ENCODE measurements around the gene SHB. TPM values are rescaled to one million over a fixed set of nuclear protein-coding genes. Genes with fewer than 3 reads are reported as not detected.

The SHB gene
- total RNA-seq, 1 donor from 2014 or later = 39.0 TPM

DNA sequence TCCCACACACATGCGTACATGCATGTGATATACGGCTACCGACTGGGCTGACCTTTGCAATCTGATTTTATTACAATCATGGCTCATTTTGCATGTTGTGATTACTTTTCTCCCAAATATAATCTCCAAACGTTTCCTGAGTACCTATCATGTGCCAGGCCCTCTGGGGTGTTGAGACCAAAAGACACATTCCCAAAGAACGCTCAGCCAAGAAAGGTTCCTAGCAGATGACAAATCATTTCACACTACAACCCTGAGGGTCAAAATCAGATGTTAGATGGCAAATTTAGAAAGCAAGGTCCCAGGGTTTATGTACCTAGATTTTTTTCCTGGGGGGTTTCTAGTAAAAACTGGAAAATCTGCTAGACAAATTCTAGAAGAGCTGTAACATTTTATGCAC, 132.7 kb downstream of the SHB start:
- intact Hi-C loops (cut with DNase I) = loop anchor here (2.0 to 5.0 kb wide), 2 partner anchors 48 to 126 kb away; no protein-coding TSS in a partner anchor
- DNase-seq (ENCODE audit: low spot score) = no peak

DNA sequence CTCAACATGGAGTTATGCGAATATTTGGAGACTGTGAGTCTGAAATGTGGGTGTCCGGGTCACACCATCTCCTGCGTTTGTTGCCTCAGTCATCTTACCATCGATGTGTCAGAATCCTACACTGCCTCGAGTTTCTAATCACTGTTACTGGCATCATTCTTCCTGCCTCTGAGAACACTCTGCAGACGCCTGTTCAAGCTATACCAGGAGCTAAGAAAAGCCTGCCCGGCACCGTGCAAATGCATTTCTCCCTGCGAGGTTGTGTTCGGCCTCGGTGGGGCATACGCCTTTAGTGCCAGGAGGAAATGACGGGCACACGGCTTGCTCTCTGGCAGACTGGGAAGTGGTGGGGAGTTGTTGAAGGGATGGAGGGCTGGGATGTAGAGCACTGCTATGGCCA, 133.9 kb downstream of the SHB start:
- no peak for DNase-seq (ENCODE audit: low spot score)
- intact Hi-C loops (cut with DNase I) = loop anchor here (5.0 kb wide), 1 partner anchor 127 kb away; no protein-coding TSS in a partner anchor

DNA sequence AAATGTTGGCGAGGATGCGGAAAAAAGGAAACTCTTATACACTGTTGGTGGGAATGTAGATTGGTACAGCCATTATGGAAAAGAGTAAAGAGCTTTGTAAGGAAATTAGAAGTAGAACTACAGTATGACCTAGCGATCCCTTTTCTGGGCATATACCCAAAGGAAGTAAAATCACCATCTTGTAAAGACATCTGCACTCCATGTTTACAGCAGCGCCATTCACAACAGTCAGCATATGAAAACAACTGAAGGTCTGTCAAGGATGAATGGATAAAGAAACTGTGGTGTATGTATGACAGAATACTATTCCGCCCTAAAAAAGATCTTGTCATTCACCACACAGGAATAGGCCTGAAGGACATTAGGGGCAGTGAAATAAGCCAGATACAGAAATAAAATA, 137.4 kb downstream of the SHB start:
- no peak for DNase-seq (ENCODE audit: low spot score)
- intact Hi-C loops (cut with DNase I) = no loop called here

DNA sequence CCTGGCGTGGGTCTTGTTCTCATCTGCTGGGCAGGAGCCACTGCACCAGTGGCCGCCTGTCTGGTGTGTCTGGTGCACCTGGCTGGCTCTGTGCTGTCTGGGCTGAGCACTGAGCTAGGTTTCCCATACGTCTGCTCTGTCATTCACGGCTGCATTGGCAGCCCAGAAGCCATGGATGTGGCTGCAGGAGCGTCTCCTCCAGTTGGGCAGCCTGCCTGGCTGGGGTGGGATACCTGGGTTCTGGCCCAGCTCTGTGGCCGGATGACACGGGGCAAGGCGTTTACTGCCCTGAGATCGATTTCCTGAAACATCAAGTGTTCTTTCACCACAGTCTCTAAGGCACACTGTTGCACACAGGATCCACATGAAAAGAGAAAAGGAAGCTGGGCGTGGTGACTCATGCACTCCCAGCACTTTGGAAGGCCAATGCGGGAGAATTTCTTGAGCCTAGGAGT, 139.6 kb downstream of the SHB start:
- intact Hi-C loops (cut with DNase I) = no loop called here
- DNase-seq (ENCODE audit: low spot score) = no peak

DNA sequence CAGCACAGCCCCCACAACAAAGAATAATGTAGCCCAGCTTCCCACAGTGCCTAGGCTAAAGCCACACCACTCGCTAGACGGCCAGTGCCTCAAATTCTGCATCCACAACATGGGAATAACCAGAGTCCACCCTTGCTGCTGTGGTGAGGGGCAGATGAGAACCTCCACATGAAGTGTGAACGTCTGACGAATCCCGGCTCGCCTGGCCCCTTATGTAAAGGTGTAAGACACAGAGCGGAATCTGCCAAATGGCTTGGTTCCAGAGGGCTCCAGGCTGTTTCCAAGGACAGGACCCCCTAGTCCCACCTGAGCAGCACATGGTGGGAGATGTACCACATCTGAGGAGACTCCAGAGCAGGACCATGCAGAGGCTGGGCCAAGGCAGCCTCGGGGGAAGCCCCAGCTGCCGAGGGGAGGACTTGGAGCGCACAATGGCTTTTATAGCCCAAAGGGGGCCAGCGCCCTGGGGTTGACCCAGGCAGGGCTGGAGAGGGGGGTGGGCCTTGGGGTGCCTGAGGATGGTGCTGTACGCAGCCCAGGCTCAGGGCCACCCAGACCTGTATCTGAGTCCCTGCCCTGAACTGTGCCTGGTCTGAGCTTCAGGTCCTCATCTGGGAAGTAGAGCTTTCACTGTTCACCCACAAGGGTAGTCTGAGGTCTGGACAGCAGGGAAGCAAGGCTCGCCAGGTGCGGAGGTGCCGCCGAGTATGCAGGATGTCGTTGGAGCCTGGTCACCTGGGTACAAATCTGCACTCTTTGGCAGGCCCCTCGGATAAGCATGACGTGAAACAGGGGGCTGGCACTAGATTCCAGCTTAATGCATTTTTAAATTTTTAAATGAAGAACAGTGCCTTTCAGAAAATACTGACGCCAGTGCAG, 140.2 kb downstream of the SHB start:
- intact Hi-C loops (cut with DNase I) = no loop called here
- no peak for DNase-seq (ENCODE audit: low spot score)

DNA sequence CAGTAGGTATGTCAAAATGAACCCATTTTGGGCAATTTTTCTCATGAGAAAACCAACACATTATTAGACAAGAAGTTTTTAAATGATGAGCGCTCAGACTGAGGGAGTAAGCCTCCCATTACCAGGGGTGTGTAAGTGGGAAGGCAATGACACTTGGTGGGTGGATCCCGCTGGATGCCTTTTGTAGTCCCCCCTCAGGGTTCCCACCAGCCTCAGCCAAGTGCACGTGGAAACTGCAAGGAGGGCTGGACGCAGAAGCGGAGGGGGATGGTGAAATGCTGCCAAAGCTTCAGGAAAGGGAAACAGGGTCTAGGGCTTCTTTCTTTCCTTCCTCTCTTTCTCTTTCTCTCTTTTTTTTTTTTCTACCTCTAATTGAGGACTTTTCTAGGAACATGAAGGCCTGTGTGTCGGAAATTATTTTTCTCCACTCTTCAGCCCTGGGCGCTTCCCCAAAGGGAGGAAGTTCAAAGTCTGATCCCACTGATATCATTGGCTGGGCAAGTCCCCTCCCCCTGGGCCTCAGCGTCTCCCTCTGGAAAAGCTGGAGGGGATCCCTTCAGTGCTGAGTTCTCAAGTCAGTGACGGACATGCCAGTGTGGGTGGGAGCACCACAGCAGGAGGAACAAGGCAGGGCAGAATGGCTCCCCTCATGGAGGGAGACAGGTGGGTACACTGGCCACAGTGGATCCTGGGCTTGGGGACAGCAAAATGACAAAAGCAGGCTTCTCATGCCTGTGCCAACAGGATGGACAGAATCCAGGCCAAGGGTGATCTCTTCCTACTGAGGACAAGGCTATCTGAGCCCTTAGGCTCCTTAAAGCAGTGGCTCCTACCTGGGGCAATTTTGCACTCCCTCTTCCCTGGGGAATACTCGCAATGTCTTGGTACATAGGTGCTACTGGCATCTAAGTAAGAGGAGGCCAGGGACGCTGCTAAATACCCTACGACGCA, 141.2 kb downstream of the SHB start:
- no peak for DNase-seq (ENCODE audit: low spot score)
- intact Hi-C loops (cut with DNase I) = no loop called here

DNA sequence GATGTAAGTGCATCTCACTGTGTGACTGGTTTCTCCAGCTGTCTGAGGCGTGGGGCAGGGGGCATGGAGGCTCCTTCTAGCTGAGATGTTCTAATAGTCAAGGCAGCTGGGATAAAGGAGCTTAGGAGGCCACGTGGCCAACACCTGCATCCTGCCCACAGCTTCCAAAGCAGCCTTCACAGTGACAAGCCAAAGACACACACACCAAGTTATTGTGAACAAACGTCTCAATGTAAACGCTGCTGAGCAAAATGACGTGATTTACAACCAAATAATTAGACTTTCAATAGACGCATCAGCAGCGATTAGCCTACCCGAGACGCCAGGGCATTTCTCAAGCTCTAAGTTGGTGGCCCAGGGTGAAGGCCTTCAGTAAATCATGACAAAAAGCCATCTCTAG, 141.9 kb downstream of the SHB start:
- intact Hi-C loops (cut with DNase I) = no loop called here
- no peak for DNase-seq (ENCODE audit: low spot score)

DNA sequence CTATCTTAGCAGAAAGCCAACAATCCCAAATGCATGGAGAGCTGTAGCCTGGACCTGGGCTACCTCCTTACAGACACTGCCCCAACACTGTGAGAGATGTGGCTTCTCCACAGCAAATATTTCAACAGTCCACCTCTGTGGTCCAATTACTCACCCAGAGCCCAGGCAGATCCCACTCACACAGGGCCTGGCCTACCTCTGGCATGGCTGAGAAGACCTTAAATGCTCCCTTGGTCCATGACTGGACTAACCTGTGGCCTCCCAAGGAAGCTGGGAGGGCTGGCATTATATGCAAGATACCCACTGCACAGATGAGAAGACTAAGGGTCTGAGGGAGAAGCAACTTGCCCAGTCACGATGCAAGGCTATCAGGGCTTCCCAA, 142.3 kb downstream of the SHB start:
- DNase-seq (ENCODE audit: low spot score) = no peak
- intact Hi-C loops (cut with DNase I) = no loop called here

DNA sequence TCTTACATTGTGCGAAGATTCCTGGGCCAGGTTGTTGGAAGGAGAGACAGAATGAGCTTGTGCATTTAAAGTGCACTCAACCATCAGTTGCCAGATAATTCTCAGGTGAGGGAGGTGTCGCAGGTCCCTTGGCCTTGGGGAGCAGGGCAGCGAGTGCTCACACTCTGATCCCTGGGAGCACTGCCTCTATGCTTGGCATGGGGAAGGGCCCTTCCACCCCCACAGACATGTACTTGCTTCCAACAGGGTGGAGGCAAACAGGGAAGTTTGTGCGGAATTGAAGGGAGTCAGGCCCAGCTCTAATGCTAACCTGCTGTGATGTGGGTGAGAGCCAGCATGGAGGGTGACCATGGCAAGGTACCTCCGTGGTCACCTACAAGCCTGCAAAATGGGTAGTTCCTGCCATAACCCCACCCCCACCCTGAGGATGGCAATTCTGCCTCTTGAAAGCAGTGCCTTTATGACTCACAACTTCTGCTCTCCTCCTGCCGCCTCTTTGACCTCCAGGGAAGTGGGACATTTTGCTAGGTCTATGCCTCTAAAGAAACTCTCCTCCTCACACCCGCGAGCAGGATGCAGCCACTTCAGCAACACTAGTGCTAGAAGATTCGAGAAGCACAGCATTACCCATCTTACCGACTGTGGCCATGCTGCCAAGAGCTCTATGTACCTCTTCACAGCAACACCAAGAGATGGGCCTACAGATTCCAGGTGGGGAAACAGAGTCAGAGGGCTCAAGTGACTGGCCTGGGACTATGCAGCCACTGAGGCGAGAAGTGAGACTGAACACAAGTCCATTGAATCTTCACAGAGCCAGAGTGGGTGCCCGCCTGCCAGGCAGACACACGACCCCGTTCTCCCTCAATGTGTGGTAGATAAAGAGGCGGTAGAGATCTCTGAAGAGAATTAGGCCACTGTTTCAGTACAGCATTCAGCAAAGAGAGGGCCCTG, 143.0 kb downstream of the SHB start:
- intact Hi-C loops (cut with DNase I) = no loop called here
- DNase-seq (ENCODE audit: low spot score) = no peak

DNA sequence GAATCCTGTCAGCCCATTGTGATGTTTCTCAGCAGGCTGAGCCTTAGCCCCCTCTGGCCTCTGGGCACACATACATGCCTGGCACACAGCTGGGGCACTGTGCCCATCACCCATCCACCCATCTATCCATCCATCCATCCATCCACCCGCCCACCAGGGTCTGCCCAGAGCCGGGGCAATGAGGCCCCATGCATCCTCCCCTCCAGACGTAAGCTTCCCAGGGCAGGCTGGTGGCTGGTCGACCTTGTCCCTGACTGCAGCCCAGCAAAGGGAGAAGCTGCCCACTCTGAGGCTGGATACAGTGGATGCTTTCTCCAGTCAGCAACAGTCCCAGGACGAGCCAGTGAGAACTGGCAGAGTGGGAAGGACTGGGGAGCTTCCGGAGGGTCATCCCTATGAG, 144.0 kb downstream of the SHB start:
- intact Hi-C loops (cut with DNase I) = no loop called here
- no peak for DNase-seq (ENCODE audit: low spot score)

DNA sequence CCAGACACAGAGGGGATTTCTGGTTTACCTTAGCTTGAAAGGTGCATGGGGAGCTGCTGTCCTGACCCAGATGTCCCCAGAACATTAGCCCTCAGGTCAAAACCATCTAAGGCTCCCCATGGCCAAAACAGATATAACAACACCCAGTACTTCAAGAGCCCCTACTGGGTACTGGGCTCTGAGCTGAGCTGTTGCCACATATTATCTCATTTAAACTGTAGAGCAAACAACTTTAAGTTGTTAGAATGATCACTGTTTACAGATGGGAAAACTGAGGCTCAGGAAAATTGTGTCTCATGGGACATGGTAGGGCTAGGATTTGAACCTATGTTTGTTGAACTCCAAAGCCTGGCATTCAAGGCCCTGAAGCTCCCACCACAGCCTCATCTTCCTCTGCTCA, 144.5 kb downstream of the SHB start:
- intact Hi-C loops (cut with DNase I) = loop anchor here (5.0 kb wide), 1 partner anchor 83 kb away; no protein-coding TSS in a partner anchor
- no peak for DNase-seq (ENCODE audit: low spot score)

DNA sequence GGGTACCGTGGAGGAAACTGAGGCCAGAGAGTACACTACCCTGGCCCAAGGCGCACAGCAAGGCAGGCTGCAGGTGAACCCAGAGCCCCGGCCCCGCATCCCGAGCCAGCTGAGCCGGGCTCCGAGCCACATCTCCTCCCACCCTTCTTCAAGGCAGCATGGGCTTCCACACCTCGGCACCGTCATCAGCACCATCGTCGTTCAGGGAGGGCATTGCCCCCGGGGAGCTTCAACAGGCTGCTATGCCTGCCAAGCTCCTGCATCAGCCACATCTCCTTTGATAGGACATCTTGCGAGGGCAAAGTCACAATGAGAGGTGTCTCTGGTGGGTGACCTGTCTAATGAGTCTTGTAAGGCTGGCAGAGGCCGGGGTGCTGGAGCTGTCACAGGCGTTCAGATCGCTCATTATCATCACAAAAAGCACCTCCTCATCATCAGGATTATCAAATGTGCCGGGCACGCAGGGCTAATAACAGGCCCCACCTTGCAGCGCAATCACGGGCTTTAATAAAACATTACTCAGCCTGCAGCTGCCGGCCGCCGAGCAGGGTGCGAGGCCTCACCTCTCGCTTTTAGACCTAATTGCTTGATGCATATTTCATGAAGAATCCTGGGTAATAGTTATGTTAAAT, 145.1 kb downstream of the SHB start:
- DNase-seq (ENCODE audit: low spot score) = no peak
- intact Hi-C loops (cut with DNase I) = loop anchor here (5.0 kb wide), 1 partner anchor 83 kb away; no protein-coding TSS in a partner anchor

DNA sequence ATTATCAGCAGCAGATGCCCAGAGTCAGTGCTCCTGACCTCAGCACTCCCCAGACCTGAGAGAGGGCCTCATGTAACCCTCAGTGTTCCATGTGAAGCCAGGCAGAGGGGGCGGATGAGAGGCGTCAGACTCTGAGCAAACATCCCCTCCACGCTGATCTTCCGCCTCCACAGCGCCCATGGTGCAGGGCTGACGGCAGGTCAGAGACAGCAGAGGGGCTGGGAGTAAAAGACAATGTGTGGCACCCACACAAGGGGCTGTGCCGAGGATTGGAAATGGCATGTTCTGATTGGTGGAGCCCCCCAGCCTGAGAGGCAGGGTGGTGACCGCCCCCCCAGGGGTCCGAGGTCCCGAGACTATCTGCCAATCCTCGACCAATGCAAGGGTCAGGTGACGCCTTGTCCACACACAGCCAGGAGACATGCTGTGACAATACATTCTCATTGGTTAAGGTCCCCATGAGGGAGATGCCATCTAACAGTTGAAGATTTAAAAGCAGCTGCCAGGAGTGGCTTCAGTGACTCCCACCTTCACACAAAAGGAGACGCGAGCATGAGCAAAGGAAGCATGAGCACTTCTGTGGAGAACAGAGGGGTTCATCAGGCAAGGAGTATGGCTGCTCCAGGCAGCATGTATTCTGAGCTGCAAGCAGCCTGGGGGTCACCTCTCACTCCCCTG, 145.8 kb downstream of the SHB start:
- intact Hi-C loops (cut with DNase I) = loop anchor here (5.0 kb wide), 1 partner anchor 84 kb away; no protein-coding TSS in a partner anchor
- DNase-seq (ENCODE audit: low spot score) = no peak

DNA sequence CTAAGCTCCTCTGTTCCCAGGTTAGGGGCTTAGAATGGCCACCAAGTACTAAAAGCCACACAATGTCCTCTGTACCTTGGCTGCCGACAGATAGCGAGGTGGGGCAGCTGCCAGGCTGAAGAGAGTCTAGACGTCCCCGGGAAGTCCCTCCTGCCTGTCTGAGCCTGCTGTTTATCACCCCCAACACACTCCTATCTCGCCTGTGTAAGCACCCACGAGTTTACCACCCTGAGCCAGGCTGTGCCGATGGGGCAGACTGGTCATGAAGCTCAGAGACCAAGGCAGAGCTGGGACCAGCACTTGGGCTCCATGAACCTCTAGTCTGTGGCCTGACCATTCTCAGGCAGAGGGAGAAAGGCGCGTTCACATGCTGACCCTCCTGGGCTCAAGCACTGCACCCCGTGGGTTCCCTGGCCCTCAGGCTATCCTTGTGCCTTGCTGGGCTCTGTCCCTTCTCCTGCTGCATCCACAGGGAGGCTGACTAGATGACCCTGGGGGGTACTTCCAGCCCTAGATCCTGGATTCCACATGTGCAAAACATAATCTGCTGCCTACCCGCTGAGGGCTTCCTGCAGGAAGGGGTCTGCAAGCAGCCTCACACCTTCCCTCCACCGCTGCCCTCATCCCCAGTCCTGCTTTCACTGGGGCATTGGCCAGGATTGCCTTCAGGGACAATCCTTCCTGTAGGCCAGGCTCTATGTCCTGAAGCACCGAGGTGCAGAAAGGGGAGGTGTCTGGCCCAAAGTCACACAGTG, 146.5 kb downstream of the SHB start:
- peak; percentile 83 for DNase-seq (ENCODE audit: low spot score)

DNA sequence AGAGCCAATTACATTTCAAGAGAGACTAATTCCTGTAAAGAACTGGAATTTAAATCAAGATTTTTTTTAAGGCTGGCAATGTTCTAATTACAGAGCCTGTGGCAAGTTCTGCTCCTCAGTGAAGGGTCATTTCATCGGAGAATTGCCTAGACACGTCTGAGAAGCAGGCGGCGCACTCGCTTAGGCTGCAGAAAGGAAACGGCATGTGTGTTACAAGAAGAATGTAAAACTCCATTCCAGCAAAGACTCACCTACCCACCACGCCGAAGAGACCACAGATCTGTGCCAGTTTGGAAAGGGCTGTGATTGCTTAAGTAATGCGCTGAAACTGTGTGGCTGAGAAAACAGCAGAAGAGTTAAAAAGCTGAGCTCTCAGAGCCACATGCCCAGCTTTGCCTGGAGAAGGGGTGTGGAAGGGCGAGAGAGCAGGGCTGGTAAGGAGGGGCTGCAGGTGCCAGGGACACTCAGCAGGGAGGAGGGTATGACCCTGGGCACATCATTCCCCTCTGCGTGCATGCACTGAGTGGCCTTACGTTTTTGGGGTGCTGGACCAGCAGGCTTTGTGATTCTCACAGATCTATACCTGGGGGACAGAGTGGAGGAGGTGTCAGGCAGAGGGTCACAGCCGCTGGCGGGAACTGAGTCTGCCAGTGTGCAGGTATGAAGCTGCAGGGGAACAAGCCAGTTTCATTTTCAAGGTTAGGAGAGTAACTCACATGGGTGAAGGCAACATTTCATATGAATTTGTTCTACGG, 147.3 kb downstream of the SHB start:
- peak; percentile 33 for DNase-seq (ENCODE audit: low spot score)
- intact Hi-C loops (cut with DNase I) = loop anchor here (5.0 kb wide), 1 partner anchor 86 kb away; no protein-coding TSS in a partner anchor

More for the DNA sequence above, 146.5 kb downstream of the SHB start:
- intact Hi-C loops (cut with DNase I) = loop anchor here (5.0 kb wide), 1 partner anchor 85 kb away; no protein-coding TSS in a partner anchor

DNA sequence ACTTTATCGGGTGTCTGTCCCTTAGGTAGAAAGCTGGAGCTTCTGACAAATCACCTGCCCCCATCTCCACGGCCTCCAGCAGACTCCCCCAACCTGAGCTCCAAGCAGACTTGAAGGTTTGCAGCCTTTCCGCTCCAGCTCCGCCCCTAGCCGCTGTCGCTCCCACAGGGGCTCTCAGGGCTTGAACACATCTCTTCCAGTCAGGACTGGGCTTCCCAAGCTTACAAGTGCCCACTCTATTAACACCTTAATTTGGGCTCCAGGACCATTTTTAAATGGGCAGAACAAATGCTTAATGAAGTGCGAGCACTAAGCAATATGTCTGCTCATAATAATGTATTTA, 147.9 kb downstream of the SHB start:
- intact Hi-C loops (cut with DNase I) = loop anchor here (5.0 kb wide), 1 partner anchor 86 kb away; no protein-coding TSS in a partner anchor
- peak; percentile 26 for DNase-seq (ENCODE audit: low spot score)
